SK-N-SH (cell line): ENCODE measurements around the gene SPRR2A. TPM values are rescaled to one million over a fixed set of nuclear protein-coding genes. Genes with fewer than 3 reads are reported as not detected.

ENCODE experiments used
- CTCF ChIA-PET: fragments of 300-600, 350-600 bp; formaldehyde crosslinking; extraction: SDS; loops from one replicate; lab custom pipeline; 2021; lab: Yijun Ruan, JAX
- POLR2A ChIA-PET: fragments of 350-600 bp; sonication (Branson Sonifier 250); formaldehyde crosslinking; extraction: SDS; loops from one replicate; lab custom pipeline; 2020; ENCODE audit warnings: antibody characterized with exemption, inconsistent platforms; lab: Yijun Ruan, JAX
- DNase-seq: peaks from one replicate; pipeline ENCODE4 v3.0.0; 2012
- H2AFZ ChIP-seq: fragments of 200-600 bp; sonication (generic); 2 replicates; pipeline ENCODE4 v1.8.1; 2016; ENCODE audit warnings: antibody characterized with exemption, mild to moderate bottlenecking, low read depth
- H3F3A ChIP-seq: fragments of 200-600 bp; sonication (generic); replicated peaks from 2 replicates; pipeline ENCODE3; 2016; ENCODE audit warnings: antibody characterized with exemption, mild to moderate bottlenecking; ENCODE audit not compliant: insufficient read depth
- H3K27ac ChIP-seq, 2 experiments: fragments of 200-500 bp in 1 of 2; fragments of 200-600 bp in 1 of 2; sonication (Bioruptor generic) in 1 of 2; sonication (generic), shearing (Covaris generic) in 1 of 2; 2 replicates each; pipeline versions ENCODE4 v1.5.1 to v1.6.1; 2014 to 2016; ENCODE audit warnings: low read depth in 2 of 2, inconsistent platforms in 1 of 2, low read length in 1 of 2, mild to moderate bottlenecking in 1 of 2, mixed read lengths in 1 of 2
- H3K27me3 ChIP-seq: fragments of 200-600 bp; sonication (generic), shearing (Covaris generic); 2 replicates; pipeline ENCODE4 v1.6.1; 2016; ENCODE audit warnings: mixed run types; ENCODE audit not compliant: insufficient read depth
- H3K36me3 ChIP-seq, 2 experiments: fragments of 200-500 bp in 1 of 2; fragments of 200-600 bp in 1 of 2; sonication (Bioruptor generic) in 1 of 2; sonication (generic) in 1 of 2; replicated peaks in 1 of 2; 2 replicates each; pipeline versions ENCODE3 to v1.5.1; 2014 to 2016; ENCODE audit warnings: low read length in 1 of 2, mild to moderate bottlenecking in 1 of 2; ENCODE audit not compliant: insufficient read depth in 2 of 2, control insufficient read depth in 1 of 2
- H3K4me1 ChIP-seq, 2 experiments: fragments of 200-500 bp in 1 of 2; fragments of 200-600 bp in 1 of 2; sonication (Bioruptor generic) in 1 of 2; sonication (generic), shearing (Covaris generic) in 1 of 2; 2 replicates each; pipeline versions ENCODE4 v1.5.1 to v1.6.1; 2014 to 2016; ENCODE audit warnings: low read depth in 1 of 2, low read length in 1 of 2, mixed run types in 1 of 2; ENCODE audit not compliant: insufficient read depth in 2 of 2, control insufficient read depth in 1 of 2
- H3K4me2 ChIP-seq: fragments of 200-600 bp; sonication (generic), shearing (Covaris generic); 2 replicates; pipeline ENCODE4 v1.6.1; 2017; ENCODE audit warnings: mixed run types
- H3K4me3 ChIP-seq, 2 experiments: fragments of 200-500 bp in 1 of 2; fragments of 200-600 bp in 1 of 2; sonication (Bioruptor generic) in 1 of 2; sonication (generic), shearing (Covaris generic) in 1 of 2; 2 replicates each; pipeline versions ENCODE4 v1.5.1 to v1.8.1; 2014 to 2016; ENCODE audit warnings: low read depth in 2 of 2, inconsistent platforms in 1 of 2, low read length in 1 of 2, mild to moderate bottlenecking in 1 of 2, mixed read lengths in 1 of 2, moderate library complexity in 1 of 2
- H3K79me2 ChIP-seq: fragments of 200-600 bp; sonication (generic); 2 replicates; pipeline ENCODE4 v1.8.1; 2017; ENCODE audit warnings: mild to moderate bottlenecking; ENCODE audit not compliant: insufficient read depth
- H3K9ac ChIP-seq: fragments of 200-600 bp; sonication (generic); 2 replicates; pipeline ENCODE4 v1.6.1; 2017; ENCODE audit warnings: mixed run types
- H3K9me2 ChIP-seq: fragments of 200-600 bp; sonication (generic); 2 replicates; pipeline ENCODE4 v1.6.1; 2017; ENCODE audit warnings: mixed run types
- H3K9me3 ChIP-seq: fragments of 200-600 bp; sonication (generic); 2 replicates; pipeline ENCODE4 v1.6.1; 2017; ENCODE audit warnings: mixed run types, mild to moderate bottlenecking, moderate library complexity
- H4K20me1 ChIP-seq: fragments of 200-600 bp; sonication (generic); 2 replicates; pipeline ENCODE4 v1.6.1; 2017; ENCODE audit warnings: mild to moderate bottlenecking, mixed run types; ENCODE audit not compliant: insufficient read depth
- ELF1 ChIP-seq: IDR thresholded peaks from 2 replicates; pipeline ENCODE4 v1.4.0; 2012
- EZH2phosphoT487 ChIP-seq: fragments of 200-600 bp; sonication (generic); IDR thresholded peaks from 2 replicates; pipeline ENCODE4 v1.6.1; 2017; ENCODE audit warnings: low read depth, mixed run types, mild to moderate bottlenecking, antibody characterized with exemption, moderate library complexity, borderline replicate concordance
- FOSL2 ChIP-seq: IDR thresholded peaks from 2 replicates; pipeline ENCODE4 v1.4.0; 2012; ENCODE audit warnings: low read depth, mild to moderate bottlenecking, moderate library complexity, borderline replicate concordance
- GABPA ChIP-seq: IDR thresholded peaks from 2 replicates; pipeline ENCODE4 v1.4.0; 2012; ENCODE audit warnings: low read depth, mild to moderate bottlenecking
- GATA2 ChIP-seq: sonication (generic); formaldehyde crosslinking; IDR thresholded peaks from 2 replicates; pipeline ENCODE4 v1.5.0; 2020; ENCODE audit warnings: mild to moderate bottlenecking, missing genetic modification reagents
- JUND ChIP-seq: IDR thresholded peaks from 2 replicates; pipeline ENCODE4 v1.4.0; 2012
- MEF2A ChIP-seq: IDR thresholded peaks from 2 replicates; pipeline ENCODE4 v1.4.0; 2012; ENCODE audit warnings: low read depth, borderline replicate concordance
- MXI1 ChIP-seq: IDR thresholded peaks from 2 replicates; pipeline ENCODE4 v1.6.1; 2012; ENCODE audit warnings: mild to moderate bottlenecking, low read depth, low read length, improper control_type of control experiment
- NFIC ChIP-seq: IDR thresholded peaks from 2 replicates; pipeline ENCODE4 v1.4.0; 2012; ENCODE audit warnings: borderline replicate concordance
- NRF1 ChIP-seq: IDR thresholded peaks from 2 replicates; pipeline ENCODE4 v1.6.1; 2012; ENCODE audit warnings: low read depth, mild to moderate bottlenecking, low read length
- POLR2AphosphoS5 ChIP-seq: IDR thresholded peaks from 2 replicates; pipeline ENCODE4 v1.6.1; 2012; ENCODE audit warnings: low read depth, low read length
- RAD21 ChIP-seq: IDR thresholded peaks from 2 replicates; pipeline ENCODE4 v1.6.1; 2012; ENCODE audit warnings: mild to moderate bottlenecking, low read length
- RCOR1 ChIP-seq: fragments of 150-350 bp; IDR thresholded peaks from 2 replicates; pipeline ENCODE4 v1.6.1; 2017; ENCODE audit warnings: antibody characterized with exemption, low read length
- SIN3A ChIP-seq: IDR thresholded peaks from 2 replicates; pipeline ENCODE4 v1.6.1; 2012; ENCODE audit warnings: low read depth, mild to moderate bottlenecking, low read length, moderate library complexity, borderline replicate concordance
- TCF12 ChIP-seq: IDR thresholded peaks from 2 replicates; pipeline ENCODE4 v1.4.0; 2012
- TEAD4 ChIP-seq: IDR thresholded peaks from 2 replicates; pipeline ENCODE4 v1.4.0; 2012; ENCODE audit warnings: mild to moderate bottlenecking, borderline replicate concordance; ENCODE audit not compliant: insufficient read depth
- USF2 ChIP-seq: fragments of 150-350 bp; IDR thresholded peaks from 2 replicates; pipeline ENCODE4 v1.6.1; 2017; ENCODE audit warnings: antibody characterized with exemption, low read length, low read depth, borderline replicate concordance
- WGBS: methylation state at CpG from one replicate; pipeline ENCODE4 v1.1.6; 2017; ENCODE audit warnings: low lambda C conversion rate; 5-methylcytosine and 5-hydroxymethylcytosine counted together
- polyA plus RNA-seq, 3 experiments: library from polyadenylated mRNA; depleted of rRNA; stranded (reverse); fragments of >200 nt; gene quantifications; 2 replicates each; pipeline ENCODE4 v1.2.3, GENCODE V29; 2012
- TF ChIP-seq, protein P1 (sequence below): IDR thresholded peaks from 2 replicates; pipeline ENCODE4 v1.4.0; 2012; ENCODE audit warnings: low read depth, borderline replicate concordance
- TF ChIP-seq, protein P2 (sequence below): IDR thresholded peaks from 2 replicates; pipeline ENCODE4 v1.4.0; 2012; ENCODE audit warnings: low read depth

Gene SPRR2A
- polyA plus RNA-seq, 1 of the 3 experiments (the other 2 are of a cell fraction), result not detected

DNA sequence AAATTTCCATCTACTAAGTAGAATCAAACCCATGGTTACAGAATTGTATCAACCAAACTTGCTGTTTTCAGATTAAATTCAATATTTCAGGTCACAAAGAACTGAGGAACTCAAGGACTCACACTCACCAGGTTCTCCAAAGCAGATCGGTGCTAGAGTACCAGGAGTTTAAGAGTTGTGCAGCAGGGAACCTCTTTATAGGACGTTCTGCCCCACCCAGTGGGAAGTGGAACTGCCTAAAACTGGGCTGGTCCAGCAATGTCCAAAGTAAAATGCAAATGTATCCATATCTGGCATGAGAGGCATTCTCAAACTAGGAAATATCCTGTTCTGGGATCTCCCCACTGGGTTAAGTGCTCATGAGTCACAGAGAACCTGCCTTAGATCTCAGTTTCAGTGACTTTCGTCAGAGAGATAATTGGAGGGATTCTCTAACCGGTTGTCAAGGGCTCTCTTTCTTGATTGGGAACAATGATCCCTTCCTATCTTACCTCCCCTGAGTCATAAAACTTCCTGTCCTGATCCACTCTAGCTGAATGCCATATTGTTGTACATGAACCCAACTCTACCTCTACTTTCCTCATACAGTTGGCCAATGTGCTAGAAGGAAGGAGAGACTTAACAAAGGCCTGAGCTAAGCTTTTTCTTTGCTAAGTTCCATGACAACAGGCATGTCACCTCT lies 16.2 kb downstream of the SPRR2A start, which contains the start of gene SPRR2D:
SPRR2D (minus strand) TSS at position 171 of the 682 bp plus-strand sequence. CDS start 774 bp downstream, outside the sequence.
- Histone ChIP-seq H3K4me3 (no peak within 1 kb of the TSS), H3K9me2 (no peaks in the 10 kb centered on the region), H3K9ac (no peak within 1 kb of the TSS), H2AFZ (no peak within 1 kb of the TSS), H3K79me2 (no peaks in the 10 kb centered on the region), H3K4me2 (no peak within 1 kb of the TSS), H3K27ac (no peak within 1 kb of the TSS), H3F3A (no peaks in the 10 kb centered on the region), H3K27me3 (no peaks in the 10 kb centered on the region), H3K9me3 (no peaks in the 10 kb centered on the region), H3K4me1 (no peaks in the 10 kb centered on the region), H4K20me1 (no peaks in the 10 kb centered on the region), H3K36me3 (no peaks in the 10 kb centered on the region)
- no peak for DNase-seq
- POLR2A ChIA-PET, result no interaction called here
- TF ChIP-seq GATA2 (CRISPR knock-in tag), result no peak
- no peak for TF ChIP-seq TCF12
- TF ChIP-seq, protein P1, sequence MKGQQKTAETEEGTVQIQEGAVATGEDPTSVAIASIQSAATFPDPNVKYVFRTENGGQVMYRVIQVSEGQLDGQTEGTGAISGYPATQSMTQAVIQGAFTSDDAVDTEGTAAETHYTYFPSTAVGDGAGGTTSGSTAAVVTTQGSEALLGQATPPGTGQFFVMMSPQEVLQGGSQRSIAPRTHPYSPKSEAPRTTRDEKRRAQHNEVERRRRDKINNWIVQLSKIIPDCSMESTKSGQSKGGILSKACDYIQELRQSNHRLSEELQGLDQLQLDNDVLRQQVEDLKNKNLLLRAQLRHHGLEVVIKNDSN, result no peak
- TF ChIP-seq EZH2phosphoT487, result no peak
- no peak for TF ChIP-seq FOSL2
- TF ChIP-seq TEAD4, result no peak
- 0% methylated on average over 4 of the region's 4 CpGs for WGBS
- CTCF ChIA-PET, result interaction anchor here (1.0 kb wide), 1 partner anchor 17 kb away, joined by 3 read pairs; the partner anchor contains the start of gene SPRR2A

GRCh38 chr1:153035211-153035610 lies 22.1 kb downstream of the SPRR2A start:
- ChIA-PET CTCF (no interaction called here), POLR2A (no interaction called here)
- TF ChIP-seq MXI1 (no peak), NRF1 (no peak), ELF1 (no peak), TCF12 (no peak), POLR2AphosphoS5 (no peak), TEAD4 (no peak), GABPA (no peak), SIN3A (no peak), MEF2A (no peak), FOSL2 (no peak), USF2 (no peak), RAD21 (no peak), NFIC (no peak), JUND (no peak), RCOR1 (no peak)
- TF ChIP-seq, protein P2, sequence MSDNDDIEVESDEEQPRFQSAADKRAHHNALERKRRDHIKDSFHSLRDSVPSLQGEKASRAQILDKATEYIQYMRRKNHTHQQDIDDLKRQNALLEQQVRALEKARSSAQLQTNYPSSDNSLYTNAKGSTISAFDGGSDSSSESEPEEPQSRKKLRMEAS, result no peak
- TF ChIP-seq, protein P1, result no peak
- Histone ChIP-seq H3F3A (no peaks in the 10 kb centered on the region), H3K4me1 (no peaks in the 10 kb centered on the region), H3K79me2 (no peaks in the 10 kb centered on the region), H3K4me3 (no peak overlapping the region), H3K27me3 (no peaks in the 10 kb centered on the region), H3K9ac (no peak overlapping the region), H3K9me3 (no peaks in the 10 kb centered on the region), H4K20me1 (no peaks in the 10 kb centered on the region), H3K9me2 (no peaks in the 10 kb centered on the region), H3K27ac (no peak overlapping the region), H3K36me3 (no peaks in the 10 kb centered on the region), H3K4me2 (no peak overlapping the region), H2AFZ (no peak overlapping the region)
- DNase-seq, result no peak
- WGBS, result 8% methylated on average over 1 of the region's 1 CpG
